Stomach smooth muscle (tissue), 2 donors: Measurements from ENCODE around the gene NMBR.
"Not testable (repeated sequence)": the region's sequence is repeated elsewhere in the genome, so short reads cannot be mapped to it uniquely, and the experiment has no call there.

Source experiments
- H3K27ac ChIP-seq: one replicate; pipeline ENCODE4 v1.7.0; 2013; ENCODE audit warnings: mild to moderate bottlenecking, low read length, inconsistent platforms
- H3K27me3 ChIP-seq, 2 donors: one replicate each; pipeline ENCODE4 v1.7.0; 2013; ENCODE audit warnings: low read length in 2 of 2; ENCODE audit not compliant: insufficient read depth in 2 of 2, control insufficient read depth in 1 of 2
- H3K36me3 ChIP-seq, 2 donors: one replicate each; pipeline ENCODE4 v1.7.0; 2013; ENCODE audit warnings: low read length in 2 of 2; ENCODE audit not compliant: control insufficient read depth in 2 of 2, insufficient read depth in 2 of 2
- H3K4me1 ChIP-seq: one replicate; pipeline ENCODE4 v1.7.0; 2013; ENCODE audit warnings: low read length; ENCODE audit not compliant: control insufficient read depth, insufficient read depth
- H3K4me3 ChIP-seq, 2 donors: one replicate each; pipeline ENCODE4 v1.7.0; 2013; ENCODE audit warnings: low read length in 2 of 2
- H3K9ac ChIP-seq, 2 donors: one replicate each; pipeline ENCODE4 v1.7.0; 2013; ENCODE audit warnings: low read length in 2 of 2, mild to moderate bottlenecking in 1 of 2
- H3K9me3 ChIP-seq, 2 donors: one replicate each; pipeline ENCODE4 v1.7.0; 2013; ENCODE audit warnings: low read length in 2 of 2; ENCODE audit not compliant: control insufficient read depth in 2 of 2
- donor health status: healthy.
- donor health status: Pancreatic carcinoma.

The NMBR gene

GRCh38 chr6:142062861-142063260 lies 84.1 kb downstream of the NMBR start:
- not testable (repeated sequence) for H3K4me1 ChIP-seq, H3K27ac ChIP-seq, H3K4me3 ChIP-seq, H3K9me3 ChIP-seq, H3K36me3 ChIP-seq, H3K9ac ChIP-seq, H3K27me3 ChIP-seq

- no peaks in the 10 kb centered on the region for H3K27me3 ChIP-seq
- no peak overlapping the region for H3K27ac ChIP-seq
- no peaks in the 10 kb centered on the region for H3K36me3 ChIP-seq
- H3K4me1 ChIP-seq: no peaks in the 10 kb centered on the region
- no peak overlapping the region for H3K9ac ChIP-seq
- H3K9me3 ChIP-seq: no peaks in the 10 kb centered on the region
- no peak overlapping the region for H3K4me3 ChIP-seq
Measured at GRCh38 chr6:142058551-142059290, 88.2 kb downstream of the NMBR start.

- no peaks in the 10 kb centered on the region for H3K36me3 ChIP-seq
- no peak overlapping the region for H3K4me3 ChIP-seq
- H3K9ac ChIP-seq: no peak overlapping the region
- H3K4me1 ChIP-seq: no peaks in the 10 kb centered on the region
- no peaks in the 10 kb centered on the region for H3K9me3 ChIP-seq
- no peaks in the 10 kb centered on the region for H3K27me3 ChIP-seq
- no peak overlapping the region for H3K27ac ChIP-seq
Measured at GRCh38 chr6:142055219-142055618, 91.7 kb downstream of the NMBR start.

GRCh38 chr6:142051404-142051803 lies 95.5 kb downstream of the NMBR start:
- Histone ChIP-seq H3K4me3 (no peak overlapping the region), H3K4me1 (no peaks in the 10 kb centered on the region), H3K9me3 (no peaks in the 10 kb centered on the region), H3K27ac (no peak overlapping the region), H3K27me3 (no peaks in the 10 kb centered on the region), H3K9ac (no peak overlapping the region), H3K36me3 (no peaks in the 10 kb centered on the region)

- Histone ChIP-seq H3K4me3 (no peak overlapping the region), H3K27ac (no peak overlapping the region), H3K9me3 (no peaks in the 10 kb centered on the region), H3K9ac (no peak overlapping the region), H3K27me3 (no peaks in the 10 kb centered on the region), H3K4me1 (no peaks in the 10 kb centered on the region), H3K36me3 (no peaks in the 10 kb centered on the region)
Measured at GRCh38 chr6:142048593-142048980, 98.3 kb downstream of the NMBR start.

GRCh38 chr6:142047934-142048592 lies 98.9 kb downstream of the NMBR start:
- Histone ChIP-seq H3K9ac (no peak overlapping the region), H3K27ac (no peak overlapping the region), H3K36me3 (no peaks in the 10 kb centered on the region), H3K4me3 (no peak overlapping the region), H3K9me3 (no peaks in the 10 kb centered on the region), H3K4me1 (no peaks in the 10 kb centered on the region), H3K27me3 (no peaks in the 10 kb centered on the region)

- H3K9ac ChIP-seq: no peak overlapping the region
- no peaks in the 10 kb centered on the region for H3K9me3 ChIP-seq
Measured at GRCh38 chr6:142045380-142046278, 101.3 kb downstream of the NMBR start.

GRCh38 chr6:142035890-142036289 lies 111.0 kb downstream of the NMBR start:
- no peaks in the 10 kb centered on the region for H3K36me3 ChIP-seq
- no peak overlapping the region for H3K4me3 ChIP-seq
- no peaks in the 10 kb centered on the region for H3K27me3 ChIP-seq
- H3K27ac ChIP-seq: no peak overlapping the region
- H3K9me3 ChIP-seq: no peaks in the 10 kb centered on the region
- H3K4me1 ChIP-seq: no peaks in the 10 kb centered on the region
- H3K9ac ChIP-seq: no peak overlapping the region

More at GRCh38 chr6:142045380-142046278, 101.3 kb downstream of the NMBR start:
- Histone ChIP-seq H3K4me1 (no peaks in the 10 kb centered on the region), H3K27me3 (no peaks in the 10 kb centered on the region), H3K27ac (no peak overlapping the region), H3K36me3 (no peaks in the 10 kb centered on the region), H3K4me3 (no peak overlapping the region)

GRCh38 chr6:142031035-142031434 lies 115.9 kb downstream of the NMBR start:
- no peaks in the 10 kb centered on the region for H3K27me3 ChIP-seq
- no peaks in the 10 kb centered on the region for H3K9me3 ChIP-seq
- H3K9ac ChIP-seq: no peak overlapping the region
- no peaks in the 10 kb centered on the region for H3K36me3 ChIP-seq
- no peaks in the 10 kb centered on the region for H3K4me1 ChIP-seq
- no peak overlapping the region for H3K27ac ChIP-seq
- no peak overlapping the region for H3K4me3 ChIP-seq

- no peaks in the 10 kb centered on the region for H3K36me3 ChIP-seq
Measured at GRCh38 chr6:142030115-142030619, 116.8 kb downstream of the NMBR start.

More at GRCh38 chr6:142030115-142030619, 116.8 kb downstream of the NMBR start:
- no peak overlapping the region for H3K27ac ChIP-seq
- H3K4me3 ChIP-seq: no peak overlapping the region
- no peaks in the 10 kb centered on the region for H3K4me1 ChIP-seq
- H3K9me3 ChIP-seq: no peaks in the 10 kb centered on the region
- no peaks in the 10 kb centered on the region for H3K27me3 ChIP-seq
- no peak overlapping the region for H3K9ac ChIP-seq
